ENCODE results near the gene SORCS2.

Gene SORCS2

DNA sequence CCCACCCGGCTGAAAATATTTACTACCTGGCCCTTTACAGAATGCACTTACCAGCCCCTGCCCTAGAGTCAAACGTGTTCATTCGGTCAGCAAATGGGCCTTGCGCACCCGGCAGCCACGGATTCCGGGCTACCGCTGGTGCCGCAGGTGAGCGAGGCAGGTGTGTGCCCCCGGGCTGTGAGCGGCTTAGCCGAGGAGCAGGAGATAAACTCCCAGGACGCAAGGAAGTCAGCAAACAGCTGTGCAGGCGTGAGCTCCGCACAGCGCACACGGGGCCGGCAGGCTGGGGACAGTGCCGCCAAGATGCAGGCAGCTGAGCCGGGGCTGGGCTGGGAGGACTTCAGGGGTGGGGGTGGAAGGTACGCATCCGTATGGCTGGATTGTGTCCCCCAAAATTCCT is 453.6 kb downstream of the SORCS2 start:
- no peak overlapping the region for H3K27ac ChIP-seq
- no peak for TF ChIP-seq CTCF (conservative IDR thresholded peaks at IDR 0.05)

DNA sequence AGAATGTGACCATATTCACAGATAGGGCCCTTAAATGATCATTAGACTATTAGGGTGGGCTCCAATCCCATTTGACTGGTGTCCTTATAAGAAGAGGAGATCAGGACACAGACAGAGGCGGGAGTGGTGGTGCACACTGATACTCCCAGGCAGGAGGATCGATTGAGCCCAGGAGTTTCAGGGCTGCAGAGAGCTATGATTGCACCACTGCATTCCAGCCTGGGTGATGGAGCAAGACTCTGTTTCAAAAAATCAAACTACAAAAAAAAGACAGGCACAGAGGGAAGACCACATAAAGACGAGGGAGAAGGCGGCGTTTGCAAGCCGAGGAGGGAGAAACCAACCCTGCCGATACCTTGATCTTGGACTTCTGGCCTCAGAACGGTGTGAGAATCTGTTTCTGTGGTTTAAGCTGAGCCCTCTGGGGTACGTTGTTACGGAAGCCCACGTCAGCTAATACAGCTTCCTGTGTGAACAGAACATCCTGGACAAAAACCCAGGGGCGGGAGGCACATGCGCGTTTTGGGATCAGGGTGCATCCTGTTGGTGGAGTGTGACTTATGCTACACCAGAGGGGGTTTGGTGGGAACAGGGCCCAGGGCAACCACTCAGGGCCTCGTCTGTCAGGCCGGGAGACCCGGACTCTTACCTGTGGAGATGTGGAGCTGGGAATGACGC is 454.2 kb downstream of the SORCS2 start:
- TF ChIP-seq CTCF (conservative IDR thresholded peaks at IDR 0.05), result no peak
- H3K27ac ChIP-seq, result no peak overlapping the region

- no peak for TF ChIP-seq CTCF (conservative IDR thresholded peaks at IDR 0.05)
- H3K27ac ChIP-seq, result no peak overlapping the region
Measured at GRCh38 chr4:7647186-7647585, 454.8 kb downstream of the SORCS2 start.

DNA sequence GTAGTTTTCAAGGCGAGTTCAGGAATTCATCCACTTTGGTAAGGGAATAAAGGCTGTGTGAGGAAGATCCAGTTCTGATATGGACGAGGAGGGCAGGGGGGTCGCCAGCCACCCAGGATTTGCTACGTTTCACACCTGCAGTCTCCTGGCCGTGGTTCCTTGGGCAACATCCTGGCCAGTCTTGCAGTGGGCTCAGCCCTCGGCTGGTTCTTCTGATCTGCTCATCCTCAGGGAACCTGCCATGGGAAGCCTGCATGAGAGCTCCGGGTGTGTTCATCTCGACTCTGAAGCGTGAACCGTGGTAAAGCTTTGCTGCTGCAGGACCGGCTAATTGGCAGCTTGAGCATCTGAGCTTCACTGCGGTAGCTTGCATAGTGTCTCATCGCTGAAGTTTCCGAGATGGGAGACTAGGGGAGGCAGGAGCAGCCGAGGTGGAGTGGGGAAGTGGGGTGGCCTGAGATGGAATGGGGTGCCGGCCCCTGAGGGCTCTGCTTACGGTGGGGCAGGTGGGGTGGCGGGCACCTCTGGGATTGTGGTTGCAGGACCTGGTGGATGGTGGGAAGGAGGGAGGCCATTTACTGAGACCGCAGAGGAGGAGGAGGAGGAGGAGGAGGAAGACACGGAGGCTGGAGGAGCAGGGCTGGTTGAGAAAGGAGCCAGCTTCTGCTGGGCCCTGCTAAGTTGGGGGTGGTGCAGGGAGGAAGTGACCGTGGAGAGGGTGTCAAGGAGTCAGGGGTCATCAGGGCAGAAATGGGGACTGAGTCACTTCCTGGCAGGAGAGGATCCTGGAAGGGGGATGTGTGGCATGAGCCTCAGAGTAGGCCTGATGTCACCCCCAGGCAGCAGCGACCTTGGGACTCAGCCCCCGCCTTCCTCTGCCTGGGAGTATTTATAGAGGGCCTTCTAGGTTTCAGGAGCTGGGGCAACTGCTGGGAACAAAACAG is 455.5 kb downstream of the SORCS2 start:
- H3K27ac ChIP-seq, result no peak overlapping the region
- no peak for TF ChIP-seq CTCF (conservative IDR thresholded peaks at IDR 0.05)

- H3K27ac ChIP-seq, result no peak overlapping the region
Measured at GRCh38 chr4:7648544-7649395, 456.4 kb downstream of the SORCS2 start.

GRCh38 chr4:7649411-7649740 is 457.0 kb downstream of the SORCS2 start:
- H3K27ac ChIP-seq, result no peak overlapping the region
- no peak for TF ChIP-seq CTCF (conservative IDR thresholded peaks at IDR 0.05)

More at GRCh38 chr4:7648544-7649395, 456.4 kb downstream of the SORCS2 start:
- no peak for TF ChIP-seq CTCF (conservative IDR thresholded peaks at IDR 0.05)
